ENCODE data around the gene OPCML.

DNA sequence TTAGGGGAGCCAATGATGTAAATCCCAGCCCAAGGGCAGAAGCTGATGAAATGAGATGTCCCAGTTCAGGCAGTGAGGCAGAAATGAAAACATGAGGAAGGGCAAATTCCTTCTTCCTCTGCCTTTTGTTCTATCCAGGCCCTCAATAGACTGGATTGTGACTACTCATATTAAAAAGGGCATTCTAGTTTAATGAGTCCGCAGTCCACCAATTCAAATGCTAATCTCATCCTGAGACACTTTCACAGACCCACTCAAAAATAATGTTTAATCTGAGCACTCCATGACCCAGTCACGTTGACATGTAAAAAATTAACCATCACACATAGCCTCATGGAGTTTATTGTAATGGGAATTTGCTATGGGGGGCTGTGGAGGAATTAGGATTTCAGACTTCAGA lies 717.9 kb downstream of the OPCML start:
- TF ChIP-seq, protein P1, sequence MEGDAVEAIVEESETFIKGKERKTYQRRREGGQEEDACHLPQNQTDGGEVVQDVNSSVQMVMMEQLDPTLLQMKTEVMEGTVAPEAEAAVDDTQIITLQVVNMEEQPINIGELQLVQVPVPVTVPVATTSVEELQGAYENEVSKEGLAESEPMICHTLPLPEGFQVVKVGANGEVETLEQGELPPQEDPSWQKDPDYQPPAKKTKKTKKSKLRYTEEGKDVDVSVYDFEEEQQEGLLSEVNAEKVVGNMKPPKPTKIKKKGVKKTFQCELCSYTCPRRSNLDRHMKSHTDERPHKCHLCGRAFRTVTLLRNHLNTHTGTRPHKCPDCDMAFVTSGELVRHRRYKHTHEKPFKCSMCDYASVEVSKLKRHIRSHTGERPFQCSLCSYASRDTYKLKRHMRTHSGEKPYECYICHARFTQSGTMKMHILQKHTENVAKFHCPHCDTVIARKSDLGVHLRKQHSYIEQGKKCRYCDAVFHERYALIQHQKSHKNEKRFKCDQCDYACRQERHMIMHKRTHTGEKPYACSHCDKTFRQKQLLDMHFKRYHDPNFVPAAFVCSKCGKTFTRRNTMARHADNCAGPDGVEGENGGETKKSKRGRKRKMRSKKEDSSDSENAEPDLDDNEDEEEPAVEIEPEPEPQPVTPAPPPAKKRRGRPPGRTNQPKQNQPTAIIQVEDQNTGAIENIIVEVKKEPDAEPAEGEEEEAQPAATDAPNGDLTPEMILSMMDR (IDR thresholded peaks at IDR 0.05): no peak
- no peak for TF ChIP-seq TCF7L2 (IDR thresholded peaks at IDR 0.05; ENCODE audit: low read depth, low read length)
